ENCODE results near the gene TRIM21. TPM values are rescaled to one million over a fixed set of nuclear protein-coding genes. Genes with fewer than 3 reads are reported as not detected.

TRIM21 gene
- polyA plus RNA-seq, 1 donor from 2014 or later: 0.11 TPM

DNA sequence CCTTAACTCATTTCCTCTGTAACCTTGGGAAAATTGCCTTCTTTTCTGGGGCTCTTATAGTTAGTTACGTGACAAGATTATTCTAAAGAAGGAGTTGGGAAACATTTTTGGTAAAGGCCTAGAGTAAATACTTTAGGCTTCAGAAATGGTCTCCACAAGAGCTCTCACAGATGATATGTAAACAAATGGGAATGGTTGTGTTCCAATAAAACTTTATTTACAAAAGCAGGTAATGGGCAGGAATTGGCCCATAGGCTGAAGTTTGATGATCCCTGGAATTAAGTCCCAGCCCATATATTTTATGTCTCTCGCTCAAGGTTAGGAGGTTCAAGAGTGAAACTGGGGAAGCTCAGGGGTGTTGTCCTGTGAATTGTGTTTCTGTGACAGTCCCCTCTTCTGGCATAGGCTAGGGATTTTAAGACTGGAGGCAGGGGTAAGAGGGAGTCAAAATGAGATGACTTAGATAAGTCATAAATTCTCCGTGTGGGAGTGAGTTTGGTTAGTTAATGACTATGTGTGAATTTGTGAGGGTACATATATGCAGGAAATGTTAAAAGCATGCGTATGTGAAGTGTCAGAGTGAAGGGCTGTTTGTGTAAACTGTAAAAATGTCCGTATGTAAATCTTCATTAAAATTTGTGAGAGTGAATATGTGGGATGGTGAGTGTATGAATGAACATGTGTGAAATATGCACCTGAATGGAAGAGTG lies 17.9 kb downstream of the TRIM21 start:
- no peak for TF ChIP-seq SMC3 (conservative IDR thresholded peaks at IDR 0.05; ENCODE audit: poor library complexity)
- TF ChIP-seq, protein P1, sequence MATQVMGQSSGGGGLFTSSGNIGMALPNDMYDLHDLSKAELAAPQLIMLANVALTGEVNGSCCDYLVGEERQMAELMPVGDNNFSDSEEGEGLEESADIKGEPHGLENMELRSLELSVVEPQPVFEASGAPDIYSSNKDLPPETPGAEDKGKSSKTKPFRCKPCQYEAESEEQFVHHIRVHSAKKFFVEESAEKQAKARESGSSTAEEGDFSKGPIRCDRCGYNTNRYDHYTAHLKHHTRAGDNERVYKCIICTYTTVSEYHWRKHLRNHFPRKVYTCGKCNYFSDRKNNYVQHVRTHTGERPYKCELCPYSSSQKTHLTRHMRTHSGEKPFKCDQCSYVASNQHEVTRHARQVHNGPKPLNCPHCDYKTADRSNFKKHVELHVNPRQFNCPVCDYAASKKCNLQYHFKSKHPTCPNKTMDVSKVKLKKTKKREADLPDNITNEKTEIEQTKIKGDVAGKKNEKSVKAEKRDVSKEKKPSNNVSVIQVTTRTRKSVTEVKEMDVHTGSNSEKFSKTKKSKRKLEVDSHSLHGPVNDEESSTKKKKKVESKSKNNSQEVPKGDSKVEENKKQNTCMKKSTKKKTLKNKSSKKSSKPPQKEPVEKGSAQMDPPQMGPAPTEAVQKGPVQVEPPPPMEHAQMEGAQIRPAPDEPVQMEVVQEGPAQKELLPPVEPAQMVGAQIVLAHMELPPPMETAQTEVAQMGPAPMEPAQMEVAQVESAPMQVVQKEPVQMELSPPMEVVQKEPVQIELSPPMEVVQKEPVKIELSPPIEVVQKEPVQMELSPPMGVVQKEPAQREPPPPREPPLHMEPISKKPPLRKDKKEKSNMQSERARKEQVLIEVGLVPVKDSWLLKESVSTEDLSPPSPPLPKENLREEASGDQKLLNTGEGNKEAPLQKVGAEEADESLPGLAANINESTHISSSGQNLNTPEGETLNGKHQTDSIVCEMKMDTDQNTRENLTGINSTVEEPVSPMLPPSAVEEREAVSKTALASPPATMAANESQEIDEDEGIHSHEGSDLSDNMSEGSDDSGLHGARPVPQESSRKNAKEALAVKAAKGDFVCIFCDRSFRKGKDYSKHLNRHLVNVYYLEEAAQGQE (IDR thresholded peaks at IDR 0.05; ENCODE audit: borderline replicate concordance): no peak
- TF ChIP-seq CTCF (IDR thresholded peaks at IDR 0.05; ENCODE audit: poor library complexity, severe bottlenecking): no peak
- TF ChIP-seq MXI1 (conservative IDR thresholded peaks at IDR 0.05; ENCODE audit: poor library complexity, severe bottlenecking): no peak
- no peak for TF ChIP-seq EZH2 (IDR thresholded peaks at IDR 0.05; ENCODE audit: borderline replicate concordance, insufficient read depth, low read length, poor library complexity, severe bottlenecking)
- TF ChIP-seq TAF1 (IDR thresholded peaks at IDR 0.05; ENCODE audit: low read depth): no peak
- TF ChIP-seq RAD21 (conservative IDR thresholded peaks at IDR 0.05): no peak
- no peak for TF ChIP-seq POLR2AphosphoS5 (IDR thresholded peaks at IDR 0.05)
- no peak for TF ChIP-seq EP300 (conservative IDR thresholded peaks at IDR 0.05; ENCODE audit: poor library complexity, severe bottlenecking)
- Histone ChIP-seq H3K27ac (ENCODE audit: low read length) (no peak overlapping the region), H3K36me3 (ENCODE audit: insufficient read depth, low read length) (no peaks in the 10 kb centered on the region), H3K9me3 (ENCODE audit: low read length) (no peaks in the 10 kb centered on the region), H3K79me2 (replicated peaks; ENCODE audit: insufficient read depth, low read length) (no peaks in the 10 kb centered on the region), H3K9me2 (ENCODE audit: insufficient read depth, low read length) (no peaks in the 10 kb centered on the region), H2AFZ (ENCODE audit: low read depth, low read length) (no peak overlapping the region), H3K4me3 (ENCODE audit: low read length) (no peak overlapping the region), H3F3A (ENCODE audit: insufficient read depth, low read length, poor library complexity, severe bottlenecking) (no peaks in the 10 kb centered on the region), H3K4me2 (ENCODE audit: low read length) (no peak overlapping the region), H3K9ac (ENCODE audit: low read length) (no peak overlapping the region), H3K27me3 (ENCODE audit: insufficient read depth, low read depth, low read length) (no peaks in the 10 kb centered on the region), H4K20me1 (ENCODE audit: insufficient read depth) (no peaks in the 10 kb centered on the region)

- TF ChIP-seq SMC3 (conservative IDR thresholded peaks at IDR 0.05; ENCODE audit: poor library complexity) (no peak), MXI1 (conservative IDR thresholded peaks at IDR 0.05; ENCODE audit: poor library complexity, severe bottlenecking) (no peak)
- H3K4me3 ChIP-seq (ENCODE audit: low read length): no peak overlapping the region
- no peaks in the 10 kb centered on the region for H3K79me2 ChIP-seq (replicated peaks; ENCODE audit: insufficient read depth, low read length)
- no peaks in the 10 kb centered on the region for H3K9me2 ChIP-seq (ENCODE audit: insufficient read depth, low read length)
- H3K27me3 ChIP-seq (ENCODE audit: insufficient read depth, low read depth, low read length): no peaks in the 10 kb centered on the region
- no peak overlapping the region for H2AFZ ChIP-seq (ENCODE audit: low read depth, low read length)
- H3K27ac ChIP-seq (ENCODE audit: low read length): no peak overlapping the region
- H3K9me3 ChIP-seq (ENCODE audit: low read length): no peaks in the 10 kb centered on the region
- no peaks in the 10 kb centered on the region for H4K20me1 ChIP-seq (ENCODE audit: insufficient read depth)
- no peaks in the 10 kb centered on the region for H3K36me3 ChIP-seq (ENCODE audit: insufficient read depth, low read length)
- no peak overlapping the region for H3K9ac ChIP-seq (ENCODE audit: low read length)
- no peak overlapping the region for H3K4me2 ChIP-seq (ENCODE audit: low read length)
- H3F3A ChIP-seq (ENCODE audit: insufficient read depth, low read length, poor library complexity, severe bottlenecking): no peaks in the 10 kb centered on the region
Measured at GRCh38 chr11:4370166-4370565, 23.3 kb downstream of the TRIM21 start.
